Hepatocyte (in vitro differentiated cells): Measurements from ENCODE around the gene CFLAR. TPM values are rescaled to one million over a fixed set of nuclear protein-coding genes. Genes with fewer than 3 reads are reported as not detected.
"Not testable (repeated sequence)": the region's sequence is repeated elsewhere in the genome, so short reads cannot be mapped to it uniquely, and the experiment has no call there.

ENCODE experiments used
- DNase-seq: peaks from one replicate; pipeline ENCODE4 v3.0.0-alpha.2; 2016; ENCODE audit warnings: low spot score
- H2AFZ ChIP-seq: fragments of 200-600 bp; sonication (generic); 2 replicates; pipeline ENCODE4 v1.6.0; 2016; ENCODE audit warnings: antibody characterized with exemption, mild to moderate bottlenecking
- H3K27ac ChIP-seq: fragments of 200-600 bp; sonication (generic); 2 replicates; pipeline ENCODE4 v1.5.1; 2016; ENCODE audit warnings: mild to moderate bottlenecking
- H3K27me3 ChIP-seq: fragments of 200-600 bp; sonication (generic); 2 replicates; pipeline ENCODE4 v1.6.1; 2016
- H3K36me3 ChIP-seq: fragments of 200-600 bp; sonication (generic); replicated peaks from 2 replicates; pipeline ENCODE4 v1.5.1; 2016; ENCODE audit warnings: low read depth; ENCODE audit not compliant: insufficient read depth
- H3K4me1 ChIP-seq: fragments of 200-600 bp; sonication (generic); 2 replicates; pipeline ENCODE4 v1.5.1; 2016; ENCODE audit warnings: mild to moderate bottlenecking, moderate library complexity; ENCODE audit not compliant: insufficient read depth
- H3K4me2 ChIP-seq: fragments of 200-600 bp; sonication (generic); 2 replicates; pipeline ENCODE4 v1.6.0; 2016
- H3K4me3 ChIP-seq: fragments of 200-600 bp; sonication (generic); 2 replicates; pipeline ENCODE4 v1.5.1; 2016; ENCODE audit warnings: mild to moderate bottlenecking
- H3K79me2 ChIP-seq: fragments of 200-600 bp; sonication (generic); 2 replicates; pipeline ENCODE4 v1.6.0; 2017; ENCODE audit warnings: mild to moderate bottlenecking
- H3K9me2 ChIP-seq: fragments of 200-600 bp; sonication (generic); replicated peaks from 2 replicates; pipeline ENCODE4 v1.6.0; 2017; ENCODE audit warnings: mild to moderate bottlenecking; ENCODE audit not compliant: insufficient read depth
- H3K9me3 ChIP-seq: fragments of 200-600 bp; sonication (generic); 2 replicates; pipeline ENCODE4 v1.5.1; 2016; ENCODE audit warnings: low read depth, mild to moderate bottlenecking
- H4K20me1 ChIP-seq: fragments of 200-600 bp; sonication (generic); 2 replicates; pipeline ENCODE4 v1.6.0; 2016; ENCODE audit warnings: mild to moderate bottlenecking; ENCODE audit not compliant: insufficient read depth, poor library complexity, severe bottlenecking
- CTCF ChIP-seq: fragments of 200-600 bp; sonication (generic); IDR thresholded peaks from 2 replicates; pipeline ENCODE4 v1.5.1; 2016; ENCODE audit warnings: antibody characterized with exemption, mild to moderate bottlenecking; ENCODE audit not compliant: poor library complexity
- EZH2 ChIP-seq: fragments of 200-600 bp; sonication (generic); IDR thresholded peaks from 2 replicates; pipeline ENCODE4 v1.6.1; 2016; ENCODE audit warnings: antibody characterized with exemption, mild to moderate bottlenecking, borderline replicate concordance
- EZH2phosphoT487 ChIP-seq: fragments of 200-600 bp; sonication (generic); IDR thresholded peaks from one replicate; pipeline ENCODE4 v1.6.1; 2018; ENCODE audit warnings: antibody characterized with exemption, mild to moderate bottlenecking, low read depth, moderate library complexity; ENCODE audit not compliant: unreplicated experiment, severe bottlenecking
- WGBS: methylation state at CpG from one replicate; pipeline ENCODE4 v1.1.6; 2016; ENCODE audit warnings: low lambda C conversion rate; ENCODE audit errors: missing lambda C conversion rate; 5-methylcytosine and 5-hydroxymethylcytosine counted together
- polyA plus RNA-seq: library from polyadenylated mRNA; unstranded; fragments of >200 nt; fragmentation: Nextera tagmentation; extraction: Ambion mirVana; gene quantifications from 2 replicates; pipeline ENCODE4 v1.2.1, GENCODE V29; 2016
- total RNA-seq: library from RNA; depleted of rRNA; stranded (reverse); fragments of >200 nt; gene quantifications from 2 replicates; pipeline ENCODE4 v1.2.3, GENCODE V29; 2014

Gene CFLAR
- total and polyA plus RNA-seq, 2 experiments from 2014 or later = 46.0 to 65.9 TPM

GRCh38 chr2:201164166-201164565, 48.2 kb downstream of the CFLAR start:
- no peaks in the 10 kb centered on the region for H3K79me2 ChIP-seq
- no peak overlapping the region for H3K4me3 ChIP-seq
- no peak for TF ChIP-seq EZH2
- no peak for TF ChIP-seq EZH2phosphoT487
- no peak for TF ChIP-seq CTCF
- H4K20me1 ChIP-seq = no peaks in the 10 kb centered on the region
- no peak for DNase-seq
- H3K9me3 ChIP-seq = no peaks in the 10 kb centered on the region
- H3K4me2 ChIP-seq = no peak overlapping the region
- H3K4me1 ChIP-seq = no peaks in the 10 kb centered on the region
- no peak overlapping the region for H3K27ac ChIP-seq
- 100% methylated on average over 1 of the region's 1 CpG for WGBS
- H2AFZ ChIP-seq = no peak overlapping the region
- H3K27me3 ChIP-seq = no peaks in the 10 kb centered on the region
- H3K9me2 ChIP-seq = no peaks in the 10 kb centered on the region
- peaks cover 6% of the 10 kb centered on the region for H3K36me3 ChIP-seq

GRCh38 chr2:201167546-201167945, 51.6 kb downstream of the CFLAR start:
- no peaks in the 10 kb centered on the region for H3K9me2 ChIP-seq
- no peak overlapping the region for H3K4me2 ChIP-seq
- H4K20me1 ChIP-seq = no peaks in the 10 kb centered on the region
- no peak for DNase-seq
- H3K27me3 ChIP-seq = no peaks in the 10 kb centered on the region
- no peaks in the 10 kb centered on the region for H3K4me1 ChIP-seq
- WGBS = 99% methylated on average over 3 of the region's 3 CpGs
- H3K9me3 ChIP-seq = no peaks in the 10 kb centered on the region
- H3K4me3 ChIP-seq = no peak overlapping the region
- H2AFZ ChIP-seq = no peak overlapping the region
- peaks cover 6% of the 10 kb centered on the region for H3K36me3 ChIP-seq
- no peaks in the 10 kb centered on the region for H3K79me2 ChIP-seq
- no peak for TF ChIP-seq EZH2phosphoT487
- no peak overlapping the region for H3K27ac ChIP-seq

GRCh38 chr2:201168496-201168895, 52.5 kb downstream of the CFLAR start:
- H4K20me1 ChIP-seq, H3K4me1 ChIP-seq, H3K79me2 ChIP-seq, H3K9me3 ChIP-seq, H2AFZ ChIP-seq, H3K27ac ChIP-seq, H3K4me3 ChIP-seq, H3K9me2 ChIP-seq, H3K27me3 ChIP-seq, H3K36me3 ChIP-seq, DNase-seq, H3K4me2 ChIP-seq: not testable (repeated sequence)
- WGBS = 93% methylated on average over 1 of the region's 1 CpG

GRCh38 chr2:201171259-201171814, 55.4 kb downstream of the CFLAR start:
- DNase-seq = no peak
- Histone ChIP-seq H4K20me1 (no peaks in the 10 kb centered on the region), H3K79me2 (no peaks in the 10 kb centered on the region), H3K4me2 (no peak overlapping the region), H3K4me3 (no peak overlapping the region), H3K9me2 (no peaks in the 10 kb centered on the region), H3K27ac (no peak overlapping the region), H2AFZ (no peak overlapping the region), H3K9me3 (no peaks in the 10 kb centered on the region), H3K36me3 (no peaks in the 10 kb centered on the region), H3K4me1 (no peaks in the 10 kb centered on the region), H3K27me3 (no peaks in the 10 kb centered on the region)
- WGBS = 71% methylated on average over 6 of the region's 6 CpGs
- TF ChIP-seq EZH2phosphoT487 = no peak
- no peak for TF ChIP-seq EZH2
- TF ChIP-seq CTCF = no peak
